ENCODE data around the gene MAST3. TPM values are rescaled to one million over a fixed set of nuclear protein-coding genes. Genes with fewer than 3 reads are reported as not detected.

MAST3 gene
- total RNA-seq, 1 donor from 2014 or later, result 20.1 TPM

- peak; percentile 61 for ATAC-seq
- peak; percentile 77 for DNase-seq (ENCODE audit: low spot score)
- intact Hi-C loops (cut with DNase I), result loop anchor here (10.0 kb wide), 1 partner anchor 53 kb away; no protein-coding TSS in a partner anchor
These were observed 70.5 kb downstream of the MAST3 start for GRCh38 chr19:18167975-18168645.

GRCh38 chr19:18168673-18169381, 71.2 kb downstream of the MAST3 start:
- DNase-seq (ENCODE audit: low spot score) (no peak), ATAC-seq (no peak)
- intact Hi-C loops (cut with DNase I), result loop anchor here (10.0 kb wide), 1 partner anchor 54 kb away; no protein-coding TSS in a partner anchor

GRCh38 chr19:18170714-18171255, 73.2 kb downstream of the MAST3 start:
- DNase-seq (ENCODE audit: low spot score), result no peak
- ATAC-seq, result peak; percentile 10
- intact Hi-C loops (cut with DNase I), result no loop called here

GRCh38 chr19:18171605-18172327, 74.2 kb downstream of the MAST3 start:
- ATAC-seq (no peak), DNase-seq (ENCODE audit: low spot score) (no peak)
- intact Hi-C loops (cut with DNase I), result no loop called here

DNA sequence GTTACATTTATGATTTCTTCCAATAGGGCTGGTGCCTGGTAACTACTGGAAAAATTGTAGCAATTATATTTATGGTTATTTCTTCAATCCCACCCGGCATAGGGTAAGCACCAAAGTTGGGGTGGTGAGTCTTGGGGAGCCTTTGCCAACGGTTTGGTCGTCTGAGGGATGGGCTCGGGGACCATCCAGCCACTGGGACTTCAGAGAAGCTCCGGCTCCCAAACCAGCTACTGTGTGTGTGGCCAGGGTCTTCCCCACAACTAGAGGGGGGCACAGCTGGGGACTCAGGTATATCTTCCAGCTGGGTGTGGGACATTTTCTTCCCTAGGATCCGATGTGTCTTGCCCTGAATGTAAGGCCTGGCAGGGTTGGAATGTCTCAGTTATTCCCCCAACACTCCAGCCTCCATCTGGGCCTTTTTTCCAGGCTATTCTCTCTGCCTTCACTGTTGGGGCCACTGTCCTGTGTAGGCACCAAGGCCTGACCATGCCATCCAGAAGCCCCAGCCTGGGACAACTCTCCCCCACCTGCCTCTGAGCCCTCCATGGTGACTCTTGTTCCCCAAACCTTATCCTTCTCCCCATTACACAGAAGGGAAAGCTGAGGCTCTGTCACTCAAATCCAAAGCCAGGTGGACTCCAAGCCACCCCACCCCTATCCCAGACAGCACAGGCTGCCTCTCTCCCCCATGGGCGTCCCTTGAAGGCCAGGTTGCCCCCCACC, 74.9 kb downstream of the MAST3 start:
- DNase-seq (ENCODE audit: low spot score) (no peak), ATAC-seq (no peak)
- intact Hi-C loops (cut with DNase I), result no loop called here

- peak; percentile 57 for ATAC-seq
- peak; percentile 83 for DNase-seq (ENCODE audit: low spot score)
- intact Hi-C loops (cut with DNase I), result no loop called here
These were observed 75.5 kb downstream of the MAST3 start for GRCh38 chr19:18173054-18173571.

- peak; percentile 85 for DNase-seq (ENCODE audit: low spot score)
- intact Hi-C loops (cut with DNase I), result no loop called here
- ATAC-seq, result peak; percentile 87
These were observed 76.2 kb downstream of the MAST3 start, which contains the start of gene IFI30 for GRCh38 chr19:18173572-18174288. Gene IFI30 (plus strand): TSS chr19:18173813. CDS start chr19:18173842, 29 bp downstream.

DNA sequence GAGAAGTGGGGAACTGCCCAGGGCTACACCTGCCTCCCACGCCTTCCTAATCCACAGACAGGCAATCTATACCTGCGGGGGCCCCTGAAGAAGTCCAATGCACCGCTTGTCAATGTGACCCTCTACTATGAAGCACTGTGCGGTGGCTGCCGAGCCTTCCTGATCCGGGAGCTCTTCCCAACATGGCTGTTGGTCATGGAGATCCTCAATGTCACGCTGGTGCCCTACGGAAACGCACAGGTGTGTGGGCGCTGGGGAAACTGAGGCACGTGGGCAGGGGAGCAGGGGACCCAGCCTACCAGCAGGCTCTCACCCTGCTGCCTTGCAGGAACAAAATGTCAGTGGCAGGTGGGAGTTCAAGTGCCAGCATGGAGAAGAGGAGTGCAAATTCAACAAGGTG, 77.4 kb downstream of the MAST3 start:
- DNase-seq (ENCODE audit: low spot score), result no peak
- no peak for ATAC-seq
- intact Hi-C loops (cut with DNase I), result no loop called here

DNA sequence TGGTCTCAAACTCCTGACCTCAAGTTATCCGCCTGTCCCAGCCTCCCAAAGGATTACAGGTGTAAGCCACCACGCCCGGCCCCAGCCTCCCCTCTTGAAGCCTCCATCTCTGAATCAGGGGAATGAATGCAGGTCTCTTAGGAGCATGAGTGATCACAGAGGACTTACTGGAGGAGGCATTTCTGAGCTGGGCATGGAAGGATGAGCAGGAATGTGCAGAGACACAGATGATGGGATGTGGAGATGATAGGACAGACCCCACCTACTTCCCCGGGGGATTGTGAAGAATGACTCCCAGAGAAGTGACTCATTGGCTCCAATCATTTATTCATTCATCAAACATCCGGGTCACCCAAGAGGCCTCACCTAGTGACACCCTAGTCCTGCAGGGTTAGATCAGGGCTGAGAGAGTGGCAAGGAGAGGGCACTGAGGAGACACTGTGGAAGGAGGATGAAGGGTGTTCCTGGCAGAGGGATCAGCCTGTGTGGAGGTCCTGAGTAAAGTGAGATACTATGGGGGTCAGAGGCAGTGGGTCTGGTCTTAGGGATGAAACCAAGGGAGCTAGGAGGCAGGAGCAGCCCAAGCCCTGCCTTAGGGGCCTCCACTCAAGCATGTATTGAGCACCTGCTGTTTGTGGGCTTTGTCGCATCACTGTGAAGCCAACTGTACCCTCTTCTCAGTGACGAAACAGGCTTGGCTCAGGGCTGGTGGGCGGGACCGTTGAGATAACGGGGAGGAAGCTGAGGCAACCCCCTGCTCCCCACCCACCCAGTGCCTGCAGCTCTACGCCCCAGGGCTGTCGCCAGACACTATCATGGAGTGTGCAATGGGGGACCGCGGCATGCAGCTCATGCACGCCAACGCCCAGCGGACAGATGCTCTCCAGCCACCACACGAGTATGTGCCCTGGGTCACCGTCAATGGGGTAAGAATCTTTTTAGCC, 79.1 kb downstream of the MAST3 start:
- DNase-seq (ENCODE audit: low spot score) (no peak), ATAC-seq (no peak)
- intact Hi-C loops (cut with DNase I), result no loop called here

DNA sequence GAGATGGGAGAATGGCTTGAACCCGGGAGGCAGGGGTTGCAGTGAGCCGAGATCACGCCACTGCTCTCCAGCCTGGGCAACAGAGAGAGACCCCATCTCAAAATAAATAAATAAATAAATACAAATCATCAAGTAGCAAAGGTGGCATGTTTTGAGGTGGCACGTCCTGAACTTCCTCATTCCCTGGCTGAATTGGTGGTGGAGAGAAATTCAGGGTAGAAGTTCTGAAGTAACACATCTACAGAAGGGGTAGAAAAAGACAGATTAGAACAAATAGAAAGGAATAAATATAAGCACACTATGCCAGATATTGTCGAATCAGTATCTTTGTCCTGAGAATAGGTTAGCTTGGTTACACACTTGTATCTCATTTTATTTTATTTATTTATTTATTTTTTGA, 82.4 kb downstream of the MAST3 start:
- intact Hi-C loops (cut with DNase I), result no loop called here
- ATAC-seq (no peak), DNase-seq (ENCODE audit: low spot score) (no peak)

DNA sequence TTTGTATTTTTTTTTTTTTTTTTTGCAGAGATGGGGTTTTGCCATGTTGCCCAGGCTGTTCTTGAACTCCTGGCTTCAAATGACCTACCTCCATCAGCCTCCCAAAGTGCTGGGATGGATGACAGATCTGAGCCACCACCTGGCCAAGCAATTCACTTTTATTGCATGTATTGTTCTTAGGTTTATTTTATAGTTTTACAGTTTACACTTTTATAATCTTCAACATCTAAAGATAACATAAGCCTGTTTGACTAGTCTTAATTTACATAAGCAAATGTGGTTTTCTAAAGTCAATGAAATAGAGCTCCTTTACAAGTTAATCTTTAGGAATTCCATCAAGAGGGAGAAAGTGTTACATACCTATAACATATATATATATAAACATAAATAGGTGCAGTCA, 86.0 kb downstream of the MAST3 start:
- DNase-seq (ENCODE audit: low spot score) (no peak), ATAC-seq (no peak)
- intact Hi-C loops (cut with DNase I), result no loop called here

DNA sequence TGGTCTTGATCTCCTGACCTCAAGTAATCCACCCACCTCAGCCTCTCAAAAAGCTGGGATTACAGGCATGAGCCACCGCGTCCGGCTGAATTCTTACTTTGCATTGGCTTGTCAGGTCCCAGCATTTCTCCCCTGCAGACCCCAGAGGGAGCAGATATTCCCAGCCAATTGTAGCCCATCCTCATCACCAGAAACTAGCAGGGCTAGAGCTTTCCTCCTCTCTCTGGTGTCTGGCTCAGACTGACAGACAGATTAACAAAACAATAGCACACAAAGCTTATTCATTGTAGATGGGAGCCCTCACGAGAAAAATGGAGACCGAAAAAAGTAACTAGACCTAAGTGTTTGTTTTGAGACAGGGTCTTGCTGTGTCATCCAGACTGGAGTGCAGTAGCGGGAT, 88.0 kb downstream of the MAST3 start:
- ATAC-seq (no peak), DNase-seq (ENCODE audit: low spot score) (no peak)
- intact Hi-C loops (cut with DNase I), result no loop called here

GRCh38 chr19:18190278-18190677, 92.7 kb downstream of the MAST3 start:
- ATAC-seq (no peak), DNase-seq (ENCODE audit: low spot score) (no peak)
- intact Hi-C loops (cut with DNase I), result no loop called here

DNA sequence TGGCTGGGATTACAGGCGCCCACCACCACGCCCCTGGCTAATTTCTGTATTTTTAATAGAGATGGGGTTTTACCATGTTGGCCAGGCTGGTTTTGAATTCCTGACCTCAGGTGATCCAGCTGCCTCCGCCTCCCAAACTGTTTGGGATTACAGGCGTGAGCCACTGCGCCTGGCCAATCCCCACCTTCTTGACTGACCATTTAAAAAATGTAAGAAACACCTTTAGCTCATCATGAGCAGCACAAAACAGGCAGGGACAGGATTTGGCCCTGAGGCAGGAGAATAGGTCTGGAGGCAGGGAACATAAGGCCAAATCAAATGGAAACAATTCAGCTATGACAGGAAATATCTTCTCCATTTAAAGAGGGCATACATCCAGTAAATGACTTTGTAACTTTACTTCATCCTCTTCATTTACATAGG, 94.1 kb downstream of the MAST3 start:
- ATAC-seq (no peak), DNase-seq (ENCODE audit: low spot score) (no peak)
- intact Hi-C loops (cut with DNase I), result no loop called here

- ATAC-seq (peak; percentile 97), DNase-seq (ENCODE audit: low spot score) (peak; percentile 99)
- intact Hi-C loops (cut with DNase I), result no loop called here
These were observed 95.3 kb downstream of the MAST3 start, which contains the start of gene MPV17L2 for GRCh38 chr19:18192673-18193387. Gene MPV17L2 (plus strand): TSS chr19:18193218. CDS start chr19:18193282, 64 bp downstream.
